Stimulated activated CD4-positive, alpha-beta T cell treated with anti-CD3 and anti-CD28 coated beads, TNF-alpha, amount 100 ng/mL, for 24 hours (primary cell): ENCODE data around the gene TRMT61A.
"Not testable (repeated sequence)": the region's sequence is repeated elsewhere in the genome, so short reads cannot be mapped to it uniquely, and the experiment has no call there.

ENCODE experiments used
- DNase-seq, 3 experiments: peaks; one replicate each; pipeline ENCODE4 v3.0.0-alpha.2; 2020; ENCODE audit warnings: low read depth in 3 of 3

TRMT61A gene

GRCh38 chr14:103522649-103523574 lies 6.1 kb upstream of the TRMT61A start, which contains the start of gene CKB:
CKB (minus strand) TSS chr14:103522830; CDS start chr14:103522493, 337 bp downstream.
- DNase-seq, result no peak

- DNase-seq, result no peak
Measured at GRCh38 chr14:103523575-103523954, 5.4 kb upstream of the TRMT61A start.

GRCh38 chr14:103524002-103524935 lies 4.7 kb upstream of the TRMT61A start:
- no peak for DNase-seq

GRCh38 chr14:103525430-103526246 lies 3.4 kb upstream of the TRMT61A start:
- not testable (repeated sequence) for DNase-seq

- no peak for DNase-seq
Measured at GRCh38 chr14:103526247-103526913, 2.6 kb upstream of the TRMT61A start.

- DNase-seq, result no peak
Measured at GRCh38 chr14:103526914-103527248, 2.1 kb upstream of the TRMT61A start.

GRCh38 chr14:103527408-103528145 lies 1.4 kb upstream of the TRMT61A start:
- DNase-seq, result peak in 1 of 3 experiments; percentile 35

GRCh38 chr14:103528146-103528586 lies 830 bp upstream of the TRMT61A start:
- no peak for DNase-seq

GRCh38 chr14:103529383-103530365 lies 678 bp downstream of the TRMT61A start:
- DNase-seq, result no peak

GRCh38 chr14:103530390-103530789 lies 1.4 kb downstream of the TRMT61A start:
- DNase-seq, result no peak

- no peak for DNase-seq
Measured at GRCh38 chr14:103530831-103531230, 1.8 kb downstream of the TRMT61A start.

GRCh38 chr14:103531421-103532215 lies 2.6 kb downstream of the TRMT61A start:
- no peak for DNase-seq

- no peak for DNase-seq
Measured at GRCh38 chr14:103532216-103533136, 3.5 kb downstream of the TRMT61A start.

- DNase-seq, result no peak
Measured at GRCh38 chr14:103533137-103533998, 4.4 kb downstream of the TRMT61A start.

- no peak for DNase-seq
Measured at GRCh38 chr14:103533999-103534575, 5.1 kb downstream of the TRMT61A start.

GRCh38 chr14:103534576-103535061 lies 5.6 kb downstream of the TRMT61A start:
- DNase-seq, result no peak
